ENCODE data around the gene CBX7.

Gene CBX7

GRCh38 chr22:39095971-39096370, 56.5 kb downstream of the CBX7 start:
- peaks cover 37% of the 10 kb centered on the region for H3K4me1 ChIP-seq (ENCODE audit: low read depth, poor library complexity, severe bottlenecking)
- TF ChIP-seq CTCF (conservative IDR thresholded peaks at IDR 0.05; ENCODE audit: low read depth, low read length): no peak
- no peaks in the 10 kb centered on the region for H3K27me3 ChIP-seq (ENCODE audit: insufficient read depth, low read depth)
- H3K79me2 ChIP-seq (ENCODE audit: insufficient read depth, low read depth): no peaks in the 10 kb centered on the region
- H3K27ac ChIP-seq: no peak overlapping the region
- no peak overlapping the region for H3K4me2 ChIP-seq
- no peaks in the 10 kb centered on the region for H3K36me3 ChIP-seq (ENCODE audit: insufficient read depth)
- H2AFZ ChIP-seq (ENCODE audit: low read depth): no peak overlapping the region
- no peak overlapping the region for H3K9ac ChIP-seq
- H3K4me3 ChIP-seq (IDR thresholded peaks at IDR 0.05; ENCODE audit: insufficient read depth, low read depth, low read length): no peak overlapping the region
- H4K20me1 ChIP-seq (ENCODE audit: insufficient read depth): no peaks in the 10 kb centered on the region

- Histone ChIP-seq H3K79me2 (ENCODE audit: insufficient read depth, low read depth) (no peaks in the 10 kb centered on the region), H3K4me3 (IDR thresholded peaks at IDR 0.05; ENCODE audit: insufficient read depth, low read depth, low read length) (no peak overlapping the region), H2AFZ (ENCODE audit: low read depth) (no peak overlapping the region), H3K27me3 (ENCODE audit: insufficient read depth, low read depth) (no peaks in the 10 kb centered on the region), H3K27ac (no peak overlapping the region), H3K4me2 (no peak overlapping the region), H3K36me3 (ENCODE audit: insufficient read depth) (no peaks in the 10 kb centered on the region), H4K20me1 (ENCODE audit: insufficient read depth) (no peaks in the 10 kb centered on the region), H3K9ac (no peak overlapping the region), H3K4me1 (ENCODE audit: low read depth, poor library complexity, severe bottlenecking) (peaks cover 37% of the 10 kb centered on the region)
- no peak for TF ChIP-seq CTCF (conservative IDR thresholded peaks at IDR 0.05; ENCODE audit: low read depth, low read length)
Observed at GRCh38 chr22:39094717-39095389, 57.6 kb downstream of the CBX7 start.

GRCh38 chr22:39092111-39092862, 60.2 kb downstream of the CBX7 start:
- Histone ChIP-seq H3K9ac (peak overlapping the region; percentile 14; the same call in 1 of the 2 replicates), H3K4me1 (ENCODE audit: low read depth, poor library complexity, severe bottlenecking) (peaks cover 35% of the 10 kb centered on the region), H3K27me3 (ENCODE audit: insufficient read depth, low read depth) (no peaks in the 10 kb centered on the region), H4K20me1 (ENCODE audit: insufficient read depth) (no peaks in the 10 kb centered on the region), H3K79me2 (ENCODE audit: insufficient read depth, low read depth) (no peaks in the 10 kb centered on the region), H3K4me2 (peak overlapping the region; percentile 95), H3K36me3 (ENCODE audit: insufficient read depth) (no peaks in the 10 kb centered on the region), H3K27ac (peak overlapping the region; percentile 44; the same call in 1 of the 2 replicates), H3K4me3 (IDR thresholded peaks at IDR 0.05; ENCODE audit: insufficient read depth, low read depth, low read length) (no peak overlapping the region), H2AFZ (ENCODE audit: low read depth) (peak overlapping the region; percentile 42; the same call in 1 of the 2 replicates)
- no peak for TF ChIP-seq CTCF (conservative IDR thresholded peaks at IDR 0.05; ENCODE audit: low read depth, low read length)

GRCh38 chr22:39091126-39092081, 61.1 kb downstream of the CBX7 start:
- Histone ChIP-seq H3K27me3 (ENCODE audit: insufficient read depth, low read depth) (no peaks in the 10 kb centered on the region), H3K79me2 (ENCODE audit: insufficient read depth, low read depth) (no peaks in the 10 kb centered on the region), H2AFZ (ENCODE audit: low read depth) (no peak overlapping the region; the same call in 1 of the 2 replicates), H3K4me3 (IDR thresholded peaks at IDR 0.05; ENCODE audit: insufficient read depth, low read depth, low read length) (no peak overlapping the region), H3K27ac (peak overlapping the region; percentile 44; the same call in 1 of the 2 replicates), H3K4me2 (no peak overlapping the region; the same call in 1 of the 2 replicates), H3K4me1 (ENCODE audit: low read depth, poor library complexity, severe bottlenecking) (peaks cover 26% of the 10 kb centered on the region), H3K36me3 (ENCODE audit: insufficient read depth) (no peaks in the 10 kb centered on the region), H4K20me1 (ENCODE audit: insufficient read depth) (no peaks in the 10 kb centered on the region), H3K9ac (no peak overlapping the region; the same call in 1 of the 2 replicates)
- no peak for TF ChIP-seq CTCF (conservative IDR thresholded peaks at IDR 0.05; ENCODE audit: low read depth, low read length)
